HCT116 (cell line): ENCODE measurements around the gene CBR4. TPM values are rescaled to one million over a fixed set of nuclear protein-coding genes. Genes with fewer than 3 reads are reported as not detected.

Experiments
- ATAC-seq: fragments of 200-7000 bp; cut with Tn5 transposase; 2 replicates; pipeline ENCODE4 v1.9.1; 2020; ENCODE audit warnings: mild to moderate bottlenecking, moderate library complexity
- BruUV-seq: library from RNA; stranded (reverse); fragments of 400-500 nt; replicated peaks from 2 replicates; lab custom pipeline; 2021; lab: Mats Ljungman, UMichigan
- CTCF ChIA-PET: fragments of 300-600 bp; sonication (Branson Sonifier 250); formaldehyde crosslinking; loops from one replicate; lab custom pipeline; 2021; ENCODE audit warnings: antibody characterized with exemption; lab: Charles Lee
- POLR2A ChIA-PET: fragments of 300-600, 350-600 bp; sonication (Branson Sonifier 250); formaldehyde crosslinking; loops from one replicate; lab custom pipeline; 2021; ENCODE audit warnings: antibody characterized with exemption; lab: Charles Lee
- RAD21 ChIA-PET, 2 experiments: fragments of 300-600 bp; sonication (Branson Sonifier 250); formaldehyde crosslinking; loops; one replicate each; lab custom pipeline; 2023; ENCODE audit warnings: low total read pairs in 2 of 2; ENCODE audit not compliant: uncharacterized antibody in 2 of 2, unreplicated experiment in 2 of 2, low non-redundant PET in 1 of 2; lab: Charles Lee
- DNase-seq: peaks from one replicate; pipeline ENCODE4 v3.0.0-alpha.2; 2010; ENCODE audit warnings: low read depth, low spot score
- H2AFZ ChIP-seq: fragments of 200-600 bp; shearing (Covaris generic), sonication (generic); 2 replicates; pipeline ENCODE4 v1.6.1; 2017; ENCODE audit warnings: low read depth, mixed run types, mixed read lengths, antibody characterized with exemption, low read length; ENCODE audit not compliant: poor library complexity, severe bottlenecking
- H3K27ac ChIP-seq: 2 replicates; pipeline ENCODE4 v1.5.1; 2012; ENCODE audit warnings: low read depth, low read length
- H3K27me3 ChIP-seq: fragments of 200-600 bp; sonication (generic); 2 replicates; pipeline ENCODE4 v1.6.1; 2016; ENCODE audit warnings: mixed run types, low read length, mixed read lengths; ENCODE audit not compliant: insufficient read depth
- H3K36me3 ChIP-seq, 2 experiments: fragments of 200-500 bp in 1 of 2; fragments of 200-600 bp in 1 of 2; sonication (Bioruptor generic) in 1 of 2; sonication (generic) in 1 of 2; 2 replicates each; pipeline versions ENCODE4 v1.5.1 to v1.6.1; 2014 to 2016; ENCODE audit warnings: low read length in 2 of 2, inconsistent platforms in 1 of 2, mixed read lengths in 1 of 2, mixed run types in 1 of 2; ENCODE audit not compliant: insufficient read depth in 2 of 2, control insufficient read depth in 1 of 2
- H3K4me1 ChIP-seq, 2 experiments: fragments of 200-600 bp in 1 of 2; sonication (generic) in 1 of 2; 2 replicates each; pipeline versions ENCODE4 v1.5.1 to v1.6.1; 2012 to 2017; ENCODE audit warnings: low read length in 2 of 2, inconsistent platforms in 1 of 2, mild to moderate bottlenecking in 1 of 2, mixed read lengths in 1 of 2, mixed run types in 1 of 2, moderate library complexity in 1 of 2; ENCODE audit not compliant: insufficient read depth in 2 of 2, control insufficient read depth in 1 of 2
- H3K4me2 ChIP-seq: fragments of 200-600 bp; sonication (generic); 2 replicates; pipeline ENCODE4 v1.6.1; 2017; ENCODE audit warnings: mixed run types, low read length, mixed read lengths
- H3K4me3 ChIP-seq, 2 experiments: fragments of 200-600 bp in 1 of 2; sonication (generic) in 1 of 2; replicated peaks in 1 of 2; 2 replicates each; pipeline ENCODE4 v1.5.1; 2011 to 2016; ENCODE audit warnings: low read length in 2 of 2, control low read depth in 1 of 2, low read depth in 1 of 2, mild to moderate bottlenecking in 1 of 2, mixed read lengths in 1 of 2, mixed run types in 1 of 2
- H3K79me2 ChIP-seq: fragments of 200-600 bp; sonication (generic); 2 replicates; pipeline ENCODE4 v1.6.1; 2017; ENCODE audit warnings: mild to moderate bottlenecking, mixed run types, low read length, moderate library complexity, mixed read lengths; ENCODE audit not compliant: insufficient read depth
- H3K9ac ChIP-seq: fragments of 200-600 bp; sonication (generic); 2 replicates; pipeline ENCODE4 v1.6.1; 2016; ENCODE audit warnings: low read length, mixed read lengths
- H3K9me2 ChIP-seq: fragments of 200-600 bp; sonication (generic), shearing (Covaris generic); 2 replicates; pipeline ENCODE4 v1.6.1; 2017; ENCODE audit warnings: mixed run types, mild to moderate bottlenecking, moderate library complexity; ENCODE audit not compliant: insufficient read depth
- H3K9me3 ChIP-seq, 2 experiments: fragments of 200-500 bp in 1 of 2; fragments of 200-600 bp in 1 of 2; sonication (Bioruptor generic) in 1 of 2; sonication (generic) in 1 of 2; 2 replicates each; pipeline ENCODE4 v1.6.1; 2014 to 2017; ENCODE audit warnings: low read length in 2 of 2, mixed read lengths in 2 of 2, inconsistent platforms in 1 of 2, low read depth in 1 of 2, mild to moderate bottlenecking in 1 of 2, mixed run types in 1 of 2, moderate library complexity in 1 of 2; ENCODE audit not compliant: control insufficient read depth in 1 of 2, insufficient read depth in 1 of 2
- H4K20me1 ChIP-seq: fragments of 200-600 bp; sonication (generic), shearing (Covaris generic); 2 replicates; pipeline ENCODE4 v1.6.1; 2017; ENCODE audit warnings: mixed run types, mild to moderate bottlenecking, moderate library complexity; ENCODE audit not compliant: insufficient read depth
- ATF3 ChIP-seq: IDR thresholded peaks from 2 replicates; pipeline ENCODE4 v1.6.1; 2012
- CBX3 ChIP-seq: IDR thresholded peaks from 2 replicates; pipeline ENCODE4 v1.6.1; 2012; ENCODE audit warnings: low read depth
- EGR1 ChIP-seq: IDR thresholded peaks from 2 replicates; pipeline ENCODE4 v1.6.1; 2012; ENCODE audit warnings: low read depth
- ELF1 ChIP-seq: IDR thresholded peaks from 2 replicates; pipeline ENCODE4 v1.6.1; 2012; ENCODE audit warnings: low read depth, borderline replicate concordance
- JUND ChIP-seq: IDR thresholded peaks from 2 replicates; pipeline ENCODE4 v1.6.1; 2012
- POLR2A ChIP-seq: IDR thresholded peaks from 2 replicates; pipeline ENCODE4 v1.7.0; 2011; ENCODE audit warnings: borderline replicate concordance; ENCODE audit not compliant: insufficient read depth, insufficient read length; ENCODE audit errors: extremely low read depth
- REST ChIP-seq: IDR thresholded peaks from 2 replicates; pipeline ENCODE4 v1.6.1; 2012; ENCODE audit warnings: low read depth
- SRF ChIP-seq: IDR thresholded peaks from 2 replicates; pipeline ENCODE4 v1.6.1; 2012; ENCODE audit warnings: low read depth
- ZFX ChIP-seq: fragments of 450-650 bp; IDR thresholded peaks from 2 replicates; pipeline ENCODE4 v1.6.1; 2017
- intact Hi-C: fragments of 100-400 bp; cut with micrococcal nuclease; formaldehyde crosslinking; loops from 2 replicates; pipeline ENCODE4 v1.10.0; 2022
- total RNA-seq: library from RNA; stranded (reverse); gene quantifications from one replicate; pipeline ENCODE4 v1.2.1, GENCODE V29; 2021; ENCODE audit not compliant: unreplicated experiment
- TF ChIP-seq, protein P1 (sequence below): IDR thresholded peaks from 2 replicates; pipeline ENCODE4 v1.6.1; 2012
- TF ChIP-seq, protein P2 (sequence below), 3 experiments: fragments of 200-600 bp in 1 of 3; sonication (generic) in 1 of 3; IDR thresholded peaks in 2 of 3; conservative IDR thresholded peaks in 1 of 3; 2 replicates each; pipeline ENCODE4 v1.5.1; 2012 to 2017; ENCODE audit warnings: low read depth in 2 of 3, low read length in 2 of 3, antibody characterized with exemption in 1 of 3, borderline replicate concordance in 1 of 3, control low read depth in 1 of 3, mild to moderate bottlenecking in 1 of 3, mixed read lengths in 1 of 3, mixed run types in 1 of 3, moderate library complexity in 1 of 3; ENCODE audit not compliant: insufficient read depth in 1 of 3

Gene CBR4
- total RNA-seq, 1 experiment from 2014 or later = 32.3 TPM

DNA sequence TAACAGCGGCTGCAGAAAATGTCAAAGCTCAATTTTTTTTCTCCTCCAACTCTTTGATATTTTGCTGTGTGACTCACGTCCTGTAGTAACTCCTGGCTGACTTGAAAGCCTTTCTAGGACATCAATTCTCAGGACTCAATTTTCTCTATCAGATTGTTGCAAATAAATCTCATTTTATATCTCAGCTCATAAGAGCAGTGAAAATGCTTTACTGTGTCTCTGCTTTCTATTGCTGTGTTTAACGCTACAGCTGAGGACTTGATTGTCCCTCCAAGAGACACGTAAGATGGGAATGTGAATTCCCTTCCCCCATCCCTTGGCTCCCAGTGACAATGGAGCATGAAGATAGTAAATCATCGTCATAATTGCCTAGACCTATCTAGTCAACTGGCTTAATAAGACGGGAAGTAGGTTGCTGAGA is 20.5 kb upstream of the CBR4 start (continued):
- TF ChIP-seq ELF1 (no peak), POLR2A (no peak), REST (no peak), JUND (peak; percentile 73)
- TF ChIP-seq, protein P1, sequence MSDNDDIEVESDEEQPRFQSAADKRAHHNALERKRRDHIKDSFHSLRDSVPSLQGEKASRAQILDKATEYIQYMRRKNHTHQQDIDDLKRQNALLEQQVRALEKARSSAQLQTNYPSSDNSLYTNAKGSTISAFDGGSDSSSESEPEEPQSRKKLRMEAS = peak; percentile 44; the same call in 1 of the 2 replicates
- TF ChIP-seq, protein P2, sequence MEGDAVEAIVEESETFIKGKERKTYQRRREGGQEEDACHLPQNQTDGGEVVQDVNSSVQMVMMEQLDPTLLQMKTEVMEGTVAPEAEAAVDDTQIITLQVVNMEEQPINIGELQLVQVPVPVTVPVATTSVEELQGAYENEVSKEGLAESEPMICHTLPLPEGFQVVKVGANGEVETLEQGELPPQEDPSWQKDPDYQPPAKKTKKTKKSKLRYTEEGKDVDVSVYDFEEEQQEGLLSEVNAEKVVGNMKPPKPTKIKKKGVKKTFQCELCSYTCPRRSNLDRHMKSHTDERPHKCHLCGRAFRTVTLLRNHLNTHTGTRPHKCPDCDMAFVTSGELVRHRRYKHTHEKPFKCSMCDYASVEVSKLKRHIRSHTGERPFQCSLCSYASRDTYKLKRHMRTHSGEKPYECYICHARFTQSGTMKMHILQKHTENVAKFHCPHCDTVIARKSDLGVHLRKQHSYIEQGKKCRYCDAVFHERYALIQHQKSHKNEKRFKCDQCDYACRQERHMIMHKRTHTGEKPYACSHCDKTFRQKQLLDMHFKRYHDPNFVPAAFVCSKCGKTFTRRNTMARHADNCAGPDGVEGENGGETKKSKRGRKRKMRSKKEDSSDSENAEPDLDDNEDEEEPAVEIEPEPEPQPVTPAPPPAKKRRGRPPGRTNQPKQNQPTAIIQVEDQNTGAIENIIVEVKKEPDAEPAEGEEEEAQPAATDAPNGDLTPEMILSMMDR (IDR thresholded peaks at IDR 0.05 in 2 of 3, conservative IDR thresholded peaks at IDR 0.05 in 1 of 3; ENCODE audit: borderline replicate concordance in 1 of 3, insufficient read depth in 1 of 3, low read depth in 2 of 3, low read length in 2 of 3) = no peak
- TF ChIP-seq, all 23 proteins: peak for 12

GRCh38 chr4:169029947-169030346 is 19.9 kb upstream of the CBR4 start:
- Histone ChIP-seq H4K20me1 (no peaks in the 10 kb centered on the region), H3K27ac (peak overlapping the region; percentile 63; the same call in 1 of the 2 replicates), H3K4me3 (peak overlapping the region in 1 of 2 experiments; percentile 51; a peak in 2 of 4 replicates), H3K4me1 (peaks cover 15 to 54% of the 10 kb centered on the region in 2 experiments; a peak in 3 of 4 replicates), H3K36me3 (no peaks in the 10 kb centered on the region), H3K27me3 (no peaks in the 10 kb centered on the region), H3K4me2 (peak overlapping the region; percentile 70), H2AFZ (peak overlapping the region; percentile 78), H3K9ac (peak overlapping the region; percentile 28; the same call in 1 of the 2 replicates), H3K79me2 (no peaks in the 10 kb centered on the region), H3K9me3 (no peaks in the 10 kb centered on the region), H3K9me2 (no peaks in the 10 kb centered on the region)
- ATAC-seq = no peak
- CTCF ChIA-PET = no interaction called here
- no peak for DNase-seq
- RAD21 ChIA-PET = no interaction called here
- intact Hi-C loops = loop anchor here (5.0 kb wide), 2 partner anchors 242 to 282 kb away; partner anchors contain the start of gene SH3RF1
- POLR2A ChIA-PET = interaction anchor here (1.3 kb wide), 1 partner anchor 20 kb away, joined by 7 read pairs; the partner anchor contains the start of gene CBR4
- BruUV-seq = no TSS peak
- TF ChIP-seq REST (no peak), POLR2A (no peak), ZFX (no peak), SRF (no peak), ATF3 (no peak), EGR1 (no peak), CBX3 (no peak)
- TF ChIP-seq, protein P2 (IDR thresholded peaks at IDR 0.05 in 2 of 3, conservative IDR thresholded peaks at IDR 0.05 in 1 of 3; ENCODE audit: borderline replicate concordance in 1 of 3, insufficient read depth in 1 of 3, low read depth in 2 of 3, low read length in 2 of 3) = no peak
